ENCODE data around the gene PLCB4.

PLCB4 gene

DNA sequence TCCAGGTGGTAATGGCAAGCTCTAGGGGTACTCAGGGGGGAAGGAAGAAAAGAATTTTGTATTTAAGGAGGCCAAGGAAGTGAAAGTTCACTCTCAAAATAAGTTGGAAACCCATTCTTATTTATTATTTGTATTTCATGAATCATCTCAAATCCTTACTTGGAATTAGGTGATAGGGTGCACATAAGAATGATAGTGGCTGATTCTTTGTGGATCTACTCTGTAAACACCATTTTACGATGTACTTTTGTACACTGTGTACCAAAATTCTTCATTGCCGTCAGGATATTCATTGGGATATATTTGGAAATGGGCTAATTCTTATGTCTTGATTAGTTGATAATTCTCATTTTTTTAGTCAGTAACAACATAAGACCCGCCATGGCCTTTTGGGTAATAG is 266.0 kb downstream of the PLCB4 start:
- DNase-seq: no peak

DNA sequence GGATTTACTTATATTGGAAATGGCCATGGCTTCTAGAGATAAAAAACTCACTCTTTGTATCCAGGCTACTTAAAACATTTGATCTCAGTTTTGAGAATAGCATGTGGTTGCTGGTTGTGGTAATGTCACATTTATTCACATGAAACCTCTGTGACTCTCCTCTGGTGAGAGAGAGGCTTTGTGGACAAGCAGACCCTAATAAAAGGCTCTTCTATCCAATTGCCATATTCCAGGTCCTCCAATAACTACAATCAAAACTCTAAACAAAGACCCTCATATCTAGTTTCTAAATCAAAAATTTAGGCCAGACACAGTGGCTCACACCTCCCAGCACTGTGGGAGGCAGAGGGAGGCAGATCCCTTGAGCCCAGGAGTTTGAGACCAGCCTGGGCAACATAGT is 269.2 kb downstream of the PLCB4 start:
- DNase-seq: no peak

DNA sequence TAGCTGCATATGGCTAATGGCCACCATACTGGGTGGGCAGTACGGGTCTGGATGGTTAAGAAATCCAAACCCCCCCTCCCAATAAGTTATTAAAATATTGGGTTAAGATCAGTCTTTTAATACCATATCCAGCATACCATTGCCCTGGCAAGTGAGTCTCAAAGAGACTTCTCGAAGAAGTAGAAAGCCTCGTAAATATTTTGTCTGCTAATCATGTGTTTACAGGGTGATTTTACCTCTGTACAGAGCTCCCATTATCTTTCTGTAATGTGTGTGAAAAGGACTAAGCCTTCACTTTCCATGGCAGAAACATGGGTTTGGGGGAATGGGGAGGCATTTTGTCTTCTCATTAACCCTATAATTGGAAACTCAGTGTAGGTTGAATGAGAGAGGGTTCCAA is 270.8 kb downstream of the PLCB4 start:
- no peak for DNase-seq

- DNase-seq: no peak
Measured at GRCh38 chr20:9342651-9343050, 273.8 kb downstream of the PLCB4 start.

DNA sequence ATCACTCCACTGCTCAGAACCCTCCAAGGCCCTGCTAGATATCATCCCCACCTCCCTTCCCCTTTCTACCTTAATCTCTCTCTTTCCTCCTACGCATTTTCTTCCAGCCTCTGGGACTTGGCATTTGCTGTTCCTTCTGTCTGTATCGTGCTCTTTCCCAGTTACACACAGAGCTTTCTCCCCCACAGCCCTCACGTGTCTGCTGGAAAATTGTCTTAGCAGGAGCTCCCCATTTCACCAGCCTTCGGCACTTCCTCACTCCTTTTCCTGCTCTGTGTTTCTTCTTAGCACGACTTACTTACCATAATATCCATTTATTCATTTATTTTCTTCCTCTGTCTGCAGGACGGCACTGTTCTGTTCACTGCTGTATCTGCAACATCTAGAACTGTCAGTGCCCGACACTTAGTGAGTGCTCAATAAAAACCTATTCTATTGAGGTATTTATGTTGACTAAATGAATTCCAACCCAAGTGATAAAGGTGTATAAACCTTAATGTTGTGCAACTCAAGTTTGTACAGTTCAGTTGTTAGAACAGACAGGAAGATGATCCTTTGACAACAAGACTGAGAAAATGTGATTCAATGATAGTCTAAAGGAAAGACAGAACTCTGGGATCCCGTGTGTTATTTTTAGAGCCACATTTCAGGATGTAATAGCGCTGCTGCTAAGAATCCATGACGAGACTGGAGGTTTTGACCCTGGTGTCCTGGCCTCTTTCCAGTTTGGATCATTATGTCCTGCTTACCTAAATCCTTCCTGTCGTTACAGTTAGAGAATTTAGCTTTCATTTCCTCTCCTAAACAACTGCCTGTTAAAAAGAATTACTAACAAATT is 275.4 kb downstream of the PLCB4 start:
- no peak for DNase-seq

DNA sequence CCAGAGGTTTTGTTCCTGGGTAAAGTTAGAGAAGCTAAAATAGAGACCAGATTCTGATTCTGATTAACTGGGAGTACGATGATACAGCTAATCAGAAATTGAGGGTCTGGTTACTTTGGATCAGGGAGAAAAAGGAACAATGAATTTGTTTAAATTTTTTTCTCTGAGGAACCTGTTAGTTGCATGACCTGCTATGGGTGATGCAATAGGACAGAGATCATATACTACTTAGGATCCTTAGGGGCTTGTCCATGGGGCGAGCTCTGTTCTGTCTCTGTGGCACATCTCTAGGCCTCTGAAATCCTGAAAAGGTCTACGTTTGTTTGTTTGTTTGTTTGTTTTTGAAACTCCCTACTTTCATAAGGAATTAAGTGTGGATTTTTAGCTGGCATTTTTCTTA is 279.4 kb downstream of the PLCB4 start:
- DNase-seq: no peak

- no peak for DNase-seq
Measured at GRCh38 chr20:9348747-9349146, 279.9 kb downstream of the PLCB4 start.

DNA sequence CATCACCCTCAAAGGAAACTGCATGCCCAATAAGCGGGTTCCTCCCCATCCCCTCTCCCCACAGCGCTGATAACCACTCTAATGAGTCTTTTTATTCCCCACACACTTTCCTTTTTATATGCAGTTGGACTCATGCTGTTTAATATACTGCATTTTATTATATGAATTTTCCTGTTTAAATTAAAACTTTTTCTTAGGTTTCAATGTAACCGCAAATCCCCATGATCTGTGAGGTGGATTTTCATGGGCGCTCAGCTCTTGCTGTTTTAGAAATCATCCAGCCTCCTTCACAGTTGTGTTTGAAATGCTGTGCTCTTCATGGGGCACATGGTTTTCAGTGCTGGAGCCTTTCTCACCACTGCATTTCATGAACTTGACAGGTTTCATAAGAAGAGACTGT is 280.4 kb downstream of the PLCB4 start:
- no peak for DNase-seq

- no peak for DNase-seq
Measured at GRCh38 chr20:9352739-9353138, 283.9 kb downstream of the PLCB4 start.

GRCh38 chr20:9353180-9353915 is 284.5 kb downstream of the PLCB4 start:
- DNase-seq: no peak

DNA sequence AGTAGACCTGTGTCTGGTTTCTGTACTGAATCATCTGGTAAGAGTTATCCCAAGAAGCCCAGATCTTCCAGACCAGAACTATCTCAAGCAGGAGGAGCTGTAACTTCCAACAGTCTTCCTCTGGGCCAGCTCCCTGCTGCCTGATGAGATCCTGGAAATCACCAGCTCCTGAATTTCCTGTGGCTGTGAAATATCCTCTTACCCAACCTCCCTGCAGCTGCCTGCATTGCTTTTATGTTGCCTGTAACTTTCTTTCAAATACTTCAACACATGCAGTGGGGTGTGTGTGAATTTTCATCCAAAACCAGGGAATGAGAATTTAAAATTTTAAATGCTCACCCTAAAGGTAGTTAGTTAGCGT is 285.0 kb downstream of the PLCB4 start:
- no peak for DNase-seq

DNA sequence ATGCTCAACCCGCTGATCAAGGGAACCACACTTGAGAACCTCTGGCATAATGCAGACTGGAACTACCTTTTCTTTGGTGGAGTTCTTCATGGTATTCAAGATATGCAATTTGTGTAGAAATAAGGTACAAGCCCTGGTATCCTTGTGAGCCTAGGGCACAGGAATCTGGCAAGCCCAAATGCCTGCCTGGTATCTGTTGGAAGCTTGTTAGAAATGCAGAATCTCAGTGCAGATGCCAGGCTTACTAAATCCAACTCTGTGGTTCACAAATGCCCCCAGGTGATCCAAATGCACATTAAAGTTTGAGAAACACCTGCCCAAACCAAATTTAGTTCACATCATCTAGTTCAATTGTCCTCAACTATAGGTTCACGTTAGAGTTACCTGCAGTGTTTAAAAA is 285.7 kb downstream of the PLCB4 start:
- DNase-seq: no peak

DNA sequence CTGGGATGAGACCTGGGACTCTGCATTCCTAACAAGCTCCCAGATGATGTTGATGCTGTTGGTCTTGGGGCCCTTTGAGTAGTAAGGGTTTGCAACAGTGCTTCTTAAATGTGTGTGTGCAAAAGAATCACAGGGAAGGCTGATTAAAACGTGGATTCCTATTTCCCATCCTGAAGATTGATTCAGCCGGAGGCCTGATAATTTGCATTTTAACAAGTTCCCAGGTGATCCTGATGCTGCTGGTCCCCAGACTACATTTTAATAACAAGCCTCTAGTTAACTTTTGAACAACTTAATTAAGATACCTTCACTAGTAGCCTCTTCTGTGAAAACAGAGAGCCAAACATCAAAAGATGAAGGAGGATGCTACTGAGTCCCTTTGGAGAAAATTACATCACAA is 289.1 kb downstream of the PLCB4 start:
- DNase-seq: no peak

- DNase-seq: peak; percentile 8
Measured at GRCh38 chr20:9359561-9360308, 290.8 kb downstream of the PLCB4 start.

DNA sequence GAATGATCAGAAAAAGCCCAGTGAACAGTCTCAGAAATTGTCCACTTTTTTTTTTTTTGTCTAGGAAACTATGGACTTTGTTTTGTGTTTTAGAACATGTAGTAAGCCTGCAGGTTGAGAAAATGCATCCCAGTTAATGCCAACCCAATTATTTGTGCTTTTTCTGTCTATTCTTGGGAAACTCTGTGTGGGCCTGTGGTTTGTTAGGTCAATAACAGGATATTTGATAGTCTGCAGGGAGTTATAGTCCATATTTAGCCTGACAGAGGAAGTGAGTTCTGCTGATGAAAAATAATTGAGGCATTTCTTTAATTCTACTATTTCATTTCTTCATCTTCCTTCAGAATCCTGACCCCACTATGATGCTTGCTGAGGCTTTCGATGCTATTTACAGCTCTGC is 291.5 kb downstream of the PLCB4 start:
- DNase-seq: no peak

DNA sequence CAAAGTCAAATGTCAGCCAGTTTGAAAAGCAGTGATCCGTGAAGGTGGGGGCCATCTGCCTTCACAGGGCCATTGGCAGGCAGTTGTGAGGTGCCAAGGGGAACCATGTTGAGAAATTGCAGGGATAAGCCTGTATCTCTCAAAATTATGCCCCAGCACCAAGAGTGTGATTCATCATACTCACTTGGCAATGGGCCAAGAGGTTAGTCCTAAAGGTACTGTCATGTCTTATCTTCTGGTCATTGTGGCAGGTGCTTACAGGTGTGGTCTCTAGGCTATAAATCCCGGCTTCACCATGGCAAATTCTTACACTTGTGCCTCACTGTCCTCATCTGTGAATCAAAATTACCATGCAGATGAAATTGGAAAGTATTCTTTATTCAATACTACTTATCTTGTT is 294.8 kb downstream of the PLCB4 start:
- no peak for DNase-seq

GRCh38 chr20:9367328-9367727 is 298.4 kb downstream of the PLCB4 start:
- no peak for DNase-seq

DNA sequence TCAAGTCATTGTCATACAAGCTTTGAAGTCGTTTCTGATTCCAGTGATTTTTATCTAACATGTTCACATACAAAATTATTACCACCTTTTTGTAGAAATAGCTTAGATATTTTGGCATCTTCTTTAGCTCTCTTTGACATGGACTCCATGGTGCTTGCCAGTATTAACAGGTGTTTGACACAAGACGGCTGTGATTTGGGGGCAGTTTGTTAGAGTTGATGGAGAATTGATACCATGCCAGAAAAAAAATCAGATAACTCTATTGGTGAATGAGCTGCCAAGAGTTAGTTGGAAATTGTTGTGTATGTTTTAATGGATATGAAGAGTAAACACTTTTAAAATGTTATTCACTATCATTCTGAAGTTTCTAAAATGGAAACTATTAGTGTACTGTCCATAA is 298.9 kb downstream of the PLCB4 start:
- DNase-seq: no peak

GRCh38 chr20:9368893-9369292 is 300.0 kb downstream of the PLCB4 start:
- DNase-seq: no peak

DNA sequence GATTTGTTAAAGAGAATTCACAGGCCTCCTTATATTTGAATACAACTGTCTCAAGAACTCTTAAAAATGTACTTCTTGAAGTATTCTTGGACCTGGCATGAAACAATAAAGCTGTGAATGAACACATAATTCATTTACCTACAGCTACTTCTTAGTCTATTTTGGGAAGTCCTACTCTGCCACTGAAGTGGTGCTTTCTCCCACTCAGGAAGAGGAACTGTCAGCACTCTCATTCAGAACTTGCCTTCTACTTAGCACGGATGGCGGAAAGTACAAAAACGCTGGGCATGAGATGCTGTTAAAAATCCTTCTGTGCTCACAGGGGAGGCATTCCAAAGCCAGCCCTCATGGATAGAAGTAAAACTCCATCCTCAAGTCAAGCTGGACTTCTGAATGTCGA is 300.7 kb downstream of the PLCB4 start:
- no peak for DNase-seq

GRCh38 chr20:9374072-9374471 is 305.2 kb downstream of the PLCB4 start:
- DNase-seq: no peak

GRCh38 chr20:9374480-9374879 is 305.6 kb downstream of the PLCB4 start:
- no peak for DNase-seq

DNA sequence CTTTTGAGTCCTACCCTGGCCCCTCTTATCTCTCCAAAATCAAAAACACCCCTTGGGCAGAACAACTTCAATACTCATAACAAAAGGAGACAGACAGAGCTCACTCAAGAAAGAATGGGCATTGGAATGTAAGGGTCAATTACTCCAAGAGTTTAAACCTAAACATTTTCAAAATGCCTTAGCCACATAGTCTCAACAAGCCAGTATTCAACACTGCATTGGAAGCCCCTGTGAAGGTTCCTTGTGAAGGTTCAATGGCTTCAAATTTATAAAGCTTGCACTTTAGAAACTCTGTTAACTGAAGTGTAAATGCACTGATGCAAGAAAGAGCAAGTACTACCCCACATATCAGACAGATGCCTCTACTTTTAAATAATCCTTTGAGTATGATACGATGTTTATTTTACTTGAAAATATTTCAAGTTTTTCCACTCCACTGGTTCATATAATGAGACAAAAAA is 306.4 kb downstream of the PLCB4 start:
- no peak for DNase-seq

- DNase-seq: no peak
Measured at GRCh38 chr20:9377007-9377406, 308.1 kb downstream of the PLCB4 start.
